Measurements from ENCODE around the gene FAM185A.

DNA sequence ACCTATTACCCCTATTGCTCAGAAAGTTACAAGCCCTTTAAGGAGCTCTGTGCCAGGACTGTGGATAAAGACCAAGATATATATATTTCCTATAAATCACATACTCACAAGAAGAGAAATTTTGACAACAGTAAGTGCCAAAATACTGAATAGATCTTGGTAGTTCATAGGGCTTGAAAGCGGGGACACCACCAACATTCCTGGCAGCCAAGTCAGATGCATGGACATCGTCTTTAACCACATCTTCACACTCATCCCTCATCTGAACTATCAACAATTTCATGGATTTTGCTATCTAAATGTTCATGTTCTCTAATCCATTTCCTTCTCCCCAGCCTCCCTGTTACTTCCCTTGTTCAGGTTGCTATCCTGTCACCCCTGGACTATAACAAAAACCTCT lies 96.5 kb downstream of the FAM185A start:
- TF ChIP-seq GATA2 (IDR thresholded peaks at IDR 0.05; ENCODE audit: low read depth, low read length) (no peak), GATA3 (IDR thresholded peaks at IDR 0.05; ENCODE audit: low read depth, low read length) (no peak)
